AML-193 (cell line): Measurements from ENCODE around the gene PTPN7.
A peak's percentile ranks its signal among the peaks of the same experiment; 100 is the strongest.
"Not testable (repeated sequence)": the region's sequence is repeated elsewhere in the genome, so short reads cannot be mapped to it uniquely, and the experiment has no call there.

Experiments
- DNase-seq, 2 experiments: peaks; one replicate each; lab custom pipeline; 2025; lab: John Stamatoyannopoulos, UW

Gene PTPN7

DNA sequence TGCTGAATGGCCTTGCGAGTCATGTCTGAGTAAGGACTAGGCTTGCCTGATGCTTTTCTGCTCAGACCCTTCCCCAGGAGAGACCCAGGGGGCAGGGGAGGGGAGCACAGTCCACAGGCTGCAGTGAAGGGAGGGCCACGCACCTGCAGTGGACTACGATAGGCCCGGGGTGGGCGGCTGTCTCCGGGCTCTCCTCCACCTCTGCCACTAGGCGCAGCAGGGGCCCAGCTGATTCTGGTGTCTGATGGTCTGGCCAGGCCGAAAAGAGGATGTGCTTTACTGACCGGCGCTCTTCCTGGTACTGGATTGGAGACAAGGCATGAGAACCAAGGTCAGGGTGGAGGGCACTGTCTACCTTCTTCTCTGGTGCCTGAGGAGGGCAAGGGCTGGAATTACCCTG, 8.0 kb downstream of the PTPN7 start:
- DNase-seq = no peak

DNA sequence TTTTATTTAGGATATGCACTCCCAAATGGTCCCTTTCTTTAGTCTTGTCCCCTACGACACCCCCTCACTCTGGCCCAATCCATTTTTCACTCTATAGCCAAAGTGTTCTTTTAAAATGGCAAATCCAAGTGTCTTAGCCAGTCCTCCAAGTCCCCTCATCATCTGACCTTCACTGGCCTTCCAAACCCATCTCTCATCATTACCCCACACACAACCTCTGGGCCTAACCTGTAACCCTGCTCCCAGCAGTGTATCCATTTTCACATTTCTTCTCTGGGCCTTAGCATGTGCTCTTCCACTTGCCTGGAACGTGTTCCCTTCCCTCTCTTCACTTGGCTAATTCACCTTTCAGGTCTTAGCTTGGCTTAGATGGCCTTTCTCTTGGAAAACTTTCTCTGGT, 9.4 kb downstream of the PTPN7 start:
- DNase-seq = no peak

DNA sequence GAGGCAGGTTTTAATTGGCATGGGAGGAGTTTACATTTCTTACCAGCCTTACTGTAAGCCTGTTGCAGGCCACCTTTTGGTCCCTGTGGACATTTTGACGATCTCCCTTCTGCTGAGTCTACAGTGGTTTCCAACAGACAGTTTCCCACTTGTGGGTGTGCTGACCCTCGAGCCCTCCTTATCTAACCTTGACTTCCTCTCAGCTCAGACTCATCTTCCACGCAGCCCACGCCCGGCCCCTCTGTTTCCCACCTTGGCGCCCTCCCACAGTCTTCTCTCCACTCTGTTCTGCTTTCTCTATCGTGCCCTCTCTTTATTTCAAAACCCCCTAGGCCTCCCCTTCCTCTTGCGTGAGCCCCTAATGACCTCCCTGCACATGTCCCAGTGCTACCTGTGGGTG, 9.8 kb downstream of the PTPN7 start:
- DNase-seq = no peak

DNA sequence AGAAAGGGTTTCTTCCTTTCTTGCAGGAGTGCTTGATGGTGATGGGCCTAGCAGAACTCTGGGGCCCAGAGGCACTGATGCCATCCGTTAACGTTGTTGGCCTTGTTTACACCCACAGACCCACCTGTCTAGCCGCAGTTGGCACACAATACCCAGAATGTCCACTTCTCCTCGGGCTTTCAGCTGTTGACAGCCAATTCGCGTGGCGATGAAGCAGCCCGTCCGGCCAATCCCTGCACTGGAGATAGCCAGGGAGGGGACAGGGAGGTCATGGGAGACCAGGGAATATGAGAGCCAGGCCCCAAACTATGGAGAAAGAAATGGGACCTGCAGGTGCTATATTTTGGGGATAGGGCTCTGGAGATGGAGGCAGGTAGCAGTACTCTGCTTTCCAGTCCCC, 10.2 kb downstream of the PTPN7 start:
- no peak for DNase-seq

DNA sequence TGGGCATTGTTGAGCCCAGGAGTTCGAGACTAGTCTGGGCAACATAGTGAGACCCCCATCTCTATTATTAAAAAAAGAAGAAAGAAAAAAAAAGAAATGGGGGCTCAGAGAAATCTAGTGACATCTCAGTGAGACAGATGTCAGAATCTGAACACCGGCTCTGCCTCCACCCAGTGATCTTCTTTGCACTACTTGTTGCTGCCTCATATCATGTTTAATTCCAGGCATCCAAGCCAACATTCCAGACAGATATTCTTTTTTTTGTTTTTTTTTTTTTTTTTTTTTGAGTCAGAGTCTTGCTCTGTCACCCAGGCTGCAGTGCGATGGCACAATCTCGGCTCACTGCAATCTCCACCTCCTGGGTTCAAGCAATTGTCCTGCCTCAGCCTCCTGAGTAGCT, 10.8 kb downstream of the PTPN7 start:
- DNase-seq = no peak

DNA sequence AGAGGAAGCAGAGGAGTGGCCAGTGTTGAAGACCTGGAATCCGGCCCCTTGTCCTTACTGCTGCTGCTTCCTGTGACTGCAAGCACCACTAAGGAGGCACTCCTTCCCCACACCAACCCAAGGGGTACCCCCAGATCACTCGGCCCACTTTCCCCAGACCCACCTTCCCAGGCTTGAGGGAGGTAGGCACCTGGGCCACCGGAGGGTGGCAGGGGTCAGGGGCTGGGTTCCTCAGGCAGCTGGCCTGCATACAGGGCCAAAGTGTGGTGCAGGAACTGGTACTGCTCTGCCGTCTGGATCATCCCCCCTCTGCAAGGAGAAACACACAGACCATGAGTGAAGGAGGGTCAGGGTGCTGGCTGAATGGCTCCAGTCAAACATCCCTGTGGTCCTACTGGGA, 12.0 kb downstream of the PTPN7 start:
- no peak for DNase-seq

DNA sequence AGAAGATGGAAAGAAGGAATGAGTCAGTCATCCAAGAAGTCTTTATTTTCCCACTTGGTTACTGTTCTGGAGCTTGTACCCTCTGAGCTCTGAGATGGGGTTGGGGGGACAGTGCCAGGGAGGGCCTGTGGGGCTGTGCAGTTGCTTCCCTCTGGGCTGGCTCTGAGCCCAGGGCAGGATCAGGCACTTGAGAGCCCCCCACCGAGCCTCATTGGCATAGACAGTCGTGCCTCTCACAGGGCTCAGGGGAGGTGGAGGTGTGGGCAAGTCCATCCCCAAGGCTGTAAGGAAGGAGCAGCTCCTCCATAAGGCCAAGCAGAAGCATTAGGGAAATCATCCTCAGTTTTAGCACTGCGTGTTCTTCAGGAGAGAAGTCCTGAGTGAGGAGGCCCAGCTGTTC, 13.4 kb downstream of the PTPN7 start:
- no peak for DNase-seq

DNA sequence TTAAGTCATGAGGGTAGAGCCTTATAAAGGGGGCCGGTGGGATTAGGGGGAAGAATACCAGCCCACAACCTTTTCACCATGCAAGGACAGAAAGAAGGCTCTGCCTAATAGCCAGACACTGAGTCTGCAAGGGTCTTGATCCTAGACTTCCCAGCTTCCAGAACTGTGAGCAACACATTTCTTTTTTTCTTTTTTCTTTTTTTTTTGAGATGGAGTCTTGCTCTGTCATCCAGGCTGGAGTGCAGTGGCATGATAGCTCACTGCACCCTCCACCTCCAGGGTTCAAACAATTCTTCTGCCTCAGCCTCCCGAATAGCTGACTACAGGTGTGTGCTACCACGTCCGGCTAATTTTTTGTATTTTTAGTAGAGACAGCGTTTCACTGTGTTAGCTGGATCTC, 14.1 kb downstream of the PTPN7 start:
- no peak for DNase-seq

DNA sequence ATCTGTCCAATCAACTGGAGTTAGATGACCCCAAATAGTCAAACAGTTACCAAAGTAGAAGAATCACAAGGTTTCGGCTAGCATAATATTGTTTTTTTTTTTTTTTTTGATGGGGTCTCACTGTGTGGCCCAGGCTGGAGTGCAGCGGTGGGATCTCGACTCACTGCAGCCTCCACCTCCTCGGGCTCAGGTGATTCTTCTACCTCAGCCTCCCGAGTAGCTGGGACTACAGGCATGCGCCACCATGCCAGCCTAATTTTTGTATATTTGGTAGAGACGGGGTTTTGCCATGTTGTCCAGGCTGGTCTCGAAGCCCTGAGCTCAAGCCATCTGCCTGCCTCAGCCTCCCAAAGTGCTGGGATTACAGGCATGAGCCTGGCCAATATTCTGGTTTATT, 14.7 kb downstream of the PTPN7 start:
- DNase-seq = not testable (repeated sequence)

DNA sequence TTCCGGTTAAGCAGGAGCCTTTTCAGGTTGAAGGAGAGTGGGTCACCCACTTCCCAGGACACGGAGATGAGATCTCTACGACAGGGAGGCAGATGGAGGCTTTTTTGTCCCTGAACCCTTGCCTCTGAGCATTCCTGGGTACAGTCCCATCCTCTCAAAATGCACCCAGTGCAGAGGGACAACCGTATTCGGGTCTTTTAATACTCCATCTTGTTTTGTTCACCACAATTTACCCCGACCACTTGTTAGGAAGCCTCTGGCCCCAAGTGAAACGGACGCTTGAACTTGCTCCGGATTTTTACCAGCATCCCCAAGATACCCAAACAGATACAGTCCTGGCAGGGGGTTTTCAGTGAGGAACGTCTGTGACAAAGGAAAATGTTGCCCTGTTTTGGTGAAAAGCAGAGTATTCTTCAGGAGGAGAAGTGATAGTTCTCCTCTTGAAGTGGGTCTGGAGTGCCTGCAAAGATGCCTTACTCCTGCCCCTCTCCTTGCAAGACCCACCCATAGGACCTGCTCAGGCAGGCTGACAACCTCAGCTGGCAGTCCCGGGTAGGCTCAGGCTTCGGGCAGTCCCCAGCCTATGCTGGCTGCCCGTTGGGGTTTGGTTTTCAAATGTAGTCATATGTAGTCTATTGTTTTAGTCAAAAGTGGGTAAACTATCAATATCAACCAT, 15.2 kb downstream of the PTPN7 start:
- no peak for DNase-seq

DNA sequence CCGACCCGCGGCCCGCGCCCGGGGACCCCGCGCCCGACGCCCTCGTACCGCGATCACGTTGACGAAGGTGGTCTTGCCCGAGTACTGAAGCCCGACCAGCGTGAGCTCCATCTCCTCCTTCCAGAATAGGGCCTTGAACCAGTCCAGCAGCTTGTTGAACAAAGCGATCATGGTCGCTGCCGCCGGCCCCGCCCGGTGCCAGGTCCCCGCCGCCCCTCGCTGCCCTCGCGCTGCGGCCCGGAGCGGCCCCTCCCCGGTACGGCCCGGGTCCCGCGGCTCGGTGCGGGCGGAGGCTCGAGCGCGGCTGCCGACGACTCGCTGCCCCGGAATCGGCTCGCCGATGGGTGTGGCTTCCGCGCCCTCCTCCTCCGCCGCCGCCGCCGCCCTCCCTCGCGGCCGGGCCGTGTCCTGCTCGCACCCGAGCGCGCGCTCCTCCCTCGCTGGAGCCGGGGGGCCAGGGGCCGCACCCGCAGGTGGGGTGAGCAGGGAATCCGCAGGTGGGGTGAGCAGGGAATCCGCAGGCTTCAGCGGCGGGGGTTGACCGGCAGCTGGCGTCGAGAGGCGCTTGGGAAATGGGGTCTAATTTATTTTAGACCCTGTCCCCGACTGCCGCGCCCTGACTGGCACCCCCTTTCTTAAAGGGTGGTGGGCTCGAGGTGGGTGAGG, 15.9 kb downstream of the PTPN7 start, which contains the start of gene ARL8A:
Gene ARL8A, minus strand, starts transcription at position 336 of the 666 bp plus-strand sequence. Its CDS starts 165 bp downstream, at position 171.
- peak in 1 of 2 experiments; percentile 16 for DNase-seq

DNA sequence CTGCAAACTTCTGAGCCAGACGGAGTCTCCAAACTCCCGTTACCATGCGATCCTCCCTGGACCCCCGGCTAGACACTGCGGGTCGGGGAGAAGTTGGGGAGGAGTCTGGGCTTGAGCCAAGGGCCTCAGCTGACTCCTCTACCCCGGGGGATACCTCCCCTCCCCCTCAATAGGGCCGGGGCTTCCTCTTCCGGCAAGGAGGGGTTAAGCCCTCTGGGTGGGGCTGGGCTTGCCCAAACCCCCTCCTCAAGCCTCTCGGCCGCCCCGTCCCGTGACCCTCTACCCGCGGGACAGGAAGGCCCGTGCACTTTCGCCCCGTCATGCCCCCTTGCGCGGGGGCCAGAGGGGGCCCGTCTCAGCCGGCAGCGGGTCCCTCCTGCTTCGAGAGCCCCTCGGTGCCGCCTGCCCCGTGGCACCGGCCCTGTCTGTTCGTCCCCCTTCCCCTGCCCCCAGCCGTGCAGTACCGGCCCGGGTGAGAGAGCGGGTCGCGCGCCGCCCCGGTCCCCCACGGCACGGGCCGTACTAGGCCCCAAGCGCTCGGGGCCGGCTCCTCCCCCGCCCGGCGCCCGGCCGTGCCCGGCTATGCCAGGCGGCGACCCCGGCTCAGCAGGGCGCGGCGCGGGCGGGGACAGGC, 16.5 kb downstream of the PTPN7 start:
- no peak for DNase-seq

DNA sequence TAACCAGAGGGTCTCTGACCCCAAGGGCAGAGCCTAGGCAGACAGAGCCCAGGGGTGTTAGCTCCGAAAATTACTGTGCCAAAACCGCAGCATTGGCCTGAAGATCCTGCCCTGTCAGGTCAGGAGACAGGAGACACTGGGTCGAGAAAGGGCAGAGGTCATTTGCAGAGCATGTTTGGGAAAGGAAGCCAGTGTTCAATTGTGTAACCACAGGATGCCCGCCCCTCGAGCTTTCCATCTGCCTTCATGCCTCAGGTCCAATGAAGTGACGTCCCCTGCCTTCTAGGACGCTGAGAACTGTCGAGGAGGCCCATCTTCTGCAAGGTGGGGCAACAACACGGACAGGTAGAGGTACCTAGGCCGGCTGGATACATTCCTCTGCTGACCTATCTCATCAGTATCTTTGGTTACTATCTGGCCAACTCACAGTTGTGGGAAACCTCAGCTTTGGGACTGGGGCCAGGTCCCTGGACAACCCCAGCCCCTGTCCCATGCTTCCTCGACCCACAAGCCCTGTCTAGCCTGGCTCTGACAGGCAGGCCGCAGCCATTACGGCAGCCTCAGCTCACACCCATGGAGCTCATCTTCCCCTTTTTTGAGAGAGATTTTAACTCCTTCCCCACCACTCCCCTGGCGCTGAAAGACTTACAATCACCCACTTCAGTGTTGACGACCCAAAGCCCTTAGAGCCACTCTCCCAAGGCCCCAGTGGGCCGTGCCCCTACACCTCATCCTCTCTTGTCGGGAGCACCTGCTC, 17.2 kb downstream of the PTPN7 start:
- DNase-seq = peak; percentile 60 to 61

DNA sequence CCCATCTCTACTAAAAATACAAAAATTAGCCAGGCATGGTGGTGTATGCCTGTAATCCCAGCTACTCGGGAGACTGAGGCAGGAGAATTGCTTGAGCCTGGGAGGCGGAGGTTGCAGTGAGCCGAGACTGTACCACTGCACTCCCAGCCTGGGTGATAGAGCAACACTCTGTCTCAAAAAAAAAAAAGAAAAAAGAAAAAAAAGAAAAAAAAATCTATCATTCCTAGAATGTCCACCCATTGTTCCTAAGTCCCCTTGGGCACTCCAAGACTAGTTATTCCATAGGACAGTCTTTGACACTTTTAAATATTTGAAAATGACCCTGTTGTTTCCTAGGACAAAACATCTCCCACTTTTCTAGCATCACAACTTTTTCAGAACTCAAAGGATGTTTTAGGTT, 18.9 kb downstream of the PTPN7 start:
- not testable (repeated sequence) for DNase-seq

DNA sequence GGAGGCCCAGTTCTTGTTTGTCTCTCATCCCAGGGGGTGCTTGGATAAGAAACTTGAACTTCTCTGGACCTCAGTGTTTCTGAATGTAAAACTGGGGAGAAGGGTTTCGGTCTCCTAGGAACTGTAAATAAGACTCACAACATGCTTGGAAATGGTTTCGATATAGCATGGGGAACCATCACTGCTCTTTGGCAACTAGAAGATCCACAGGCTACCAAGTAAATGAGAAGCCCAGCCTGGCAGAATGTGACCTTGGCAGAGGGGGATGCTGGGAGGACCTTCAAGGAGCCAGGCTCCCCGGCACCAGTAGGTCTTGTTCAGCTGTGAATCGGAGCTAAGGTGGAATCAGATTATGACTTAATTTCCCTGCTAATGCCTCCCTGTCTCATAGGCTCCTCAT, 19.6 kb downstream of the PTPN7 start:
- no peak for DNase-seq

DNA sequence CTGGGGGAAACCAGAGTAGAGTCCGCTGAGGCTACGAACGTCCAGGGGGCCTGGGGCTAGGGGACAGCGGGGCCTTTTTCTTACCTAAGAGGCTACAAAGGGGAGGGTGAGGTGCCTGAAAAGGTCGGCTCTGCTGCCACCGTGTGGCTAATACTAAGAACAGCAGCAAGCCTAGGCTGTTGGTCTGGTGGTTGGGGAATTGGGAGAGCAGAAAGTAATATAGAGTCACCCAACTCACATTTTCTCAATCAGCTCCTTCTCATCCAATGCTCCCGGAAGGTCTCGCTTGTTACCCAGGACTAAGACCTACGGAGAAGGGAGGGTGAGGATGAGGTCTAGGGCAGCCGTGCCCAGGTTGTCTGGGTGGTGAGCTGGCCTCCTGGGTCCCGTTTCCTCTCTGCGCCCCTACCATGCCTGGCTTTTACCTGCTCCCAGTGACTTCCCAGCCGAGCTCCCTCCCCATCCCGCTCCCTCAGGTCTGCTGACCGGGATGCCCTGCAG, 25.1 kb downstream of the PTPN7 start:
- DNase-seq = peak; percentile 46 to 56

DNA sequence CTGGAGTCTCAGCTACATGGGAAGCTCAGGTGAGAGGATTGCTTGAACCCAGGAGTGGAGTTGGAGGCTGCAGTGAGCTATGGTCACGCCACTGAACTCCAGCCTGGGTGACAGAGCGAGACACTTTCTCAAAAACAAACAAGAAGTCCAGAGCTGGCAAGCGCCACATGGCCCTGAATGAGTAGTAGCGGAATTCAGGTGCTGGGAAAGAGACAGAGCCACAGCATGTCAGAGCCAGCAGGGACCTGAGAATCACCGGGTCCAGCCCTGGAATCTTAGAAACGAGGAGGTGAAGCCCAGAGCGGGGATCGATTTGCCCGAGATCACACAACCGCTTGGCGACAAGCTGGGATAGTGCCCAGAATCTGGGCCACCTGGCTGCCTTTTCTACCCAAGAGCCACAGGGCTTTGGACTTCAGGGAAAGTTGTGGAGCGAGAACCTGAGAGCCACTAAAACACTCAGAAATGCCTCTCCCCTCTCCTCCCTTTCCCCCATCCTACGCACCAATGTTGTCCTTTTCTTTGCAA, 25.7 kb downstream of the PTPN7 start:
- no peak for DNase-seq

DNA sequence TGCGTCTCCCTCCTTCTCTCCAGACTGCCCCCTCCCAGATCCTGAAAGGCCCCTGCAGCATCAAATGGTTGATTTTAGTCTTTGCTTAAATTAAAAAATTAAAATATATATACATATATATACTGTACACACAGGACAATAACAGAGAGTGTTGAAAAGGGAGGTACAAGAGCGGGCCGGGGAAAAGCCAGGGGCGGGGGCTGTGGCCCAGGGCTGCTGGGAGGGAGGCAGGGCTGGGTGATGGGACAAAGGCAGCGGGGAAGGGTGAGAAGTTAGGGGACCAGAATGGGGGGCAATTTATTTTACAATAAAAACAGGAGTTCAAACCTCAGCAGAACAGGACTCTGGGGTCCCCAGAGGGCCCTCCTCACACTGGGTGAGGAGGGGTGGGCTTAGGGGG, 26.4 kb downstream of the PTPN7 start:
- no peak for DNase-seq

DNA sequence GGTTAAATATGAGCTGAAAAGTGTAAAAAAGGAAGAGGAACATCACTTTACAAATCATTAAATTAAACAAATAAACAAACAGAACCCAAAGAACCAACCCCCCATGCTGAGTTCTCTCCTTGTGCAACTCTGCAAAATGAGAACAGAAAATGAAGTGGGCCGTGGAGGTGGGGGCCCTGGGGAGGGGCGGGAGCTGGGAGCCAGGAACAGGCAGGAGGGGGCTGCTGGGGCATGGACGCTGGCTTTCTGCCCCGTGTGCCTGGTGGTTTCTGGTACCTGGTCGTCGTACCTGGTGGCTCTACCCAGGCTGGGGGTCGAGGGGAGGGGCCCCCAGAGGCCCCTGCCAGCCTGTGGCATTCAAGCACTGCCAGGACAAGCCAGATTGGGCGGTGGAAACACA, 26.9 kb downstream of the PTPN7 start:
- DNase-seq = no peak

DNA sequence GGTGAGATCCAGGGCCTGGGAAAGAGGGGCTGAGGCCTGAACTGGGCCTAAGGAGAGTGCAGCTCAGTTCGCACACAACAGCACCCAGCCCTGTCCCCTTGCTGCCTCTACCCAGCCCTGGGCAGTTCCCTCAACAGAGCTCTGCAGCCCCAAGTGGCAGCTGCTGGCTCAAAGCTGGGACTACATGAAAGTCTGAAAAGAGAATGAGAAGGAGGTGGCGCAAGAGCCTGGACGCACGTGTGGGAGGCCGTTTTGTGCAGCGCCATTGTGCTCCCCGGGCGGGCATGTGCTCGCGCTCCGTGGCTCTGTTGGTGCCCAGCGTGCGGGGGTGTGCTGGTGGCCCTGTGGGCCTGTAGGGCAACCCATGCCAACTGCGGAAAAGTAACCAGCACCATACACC, 27.4 kb downstream of the PTPN7 start:
- no peak for DNase-seq

DNA sequence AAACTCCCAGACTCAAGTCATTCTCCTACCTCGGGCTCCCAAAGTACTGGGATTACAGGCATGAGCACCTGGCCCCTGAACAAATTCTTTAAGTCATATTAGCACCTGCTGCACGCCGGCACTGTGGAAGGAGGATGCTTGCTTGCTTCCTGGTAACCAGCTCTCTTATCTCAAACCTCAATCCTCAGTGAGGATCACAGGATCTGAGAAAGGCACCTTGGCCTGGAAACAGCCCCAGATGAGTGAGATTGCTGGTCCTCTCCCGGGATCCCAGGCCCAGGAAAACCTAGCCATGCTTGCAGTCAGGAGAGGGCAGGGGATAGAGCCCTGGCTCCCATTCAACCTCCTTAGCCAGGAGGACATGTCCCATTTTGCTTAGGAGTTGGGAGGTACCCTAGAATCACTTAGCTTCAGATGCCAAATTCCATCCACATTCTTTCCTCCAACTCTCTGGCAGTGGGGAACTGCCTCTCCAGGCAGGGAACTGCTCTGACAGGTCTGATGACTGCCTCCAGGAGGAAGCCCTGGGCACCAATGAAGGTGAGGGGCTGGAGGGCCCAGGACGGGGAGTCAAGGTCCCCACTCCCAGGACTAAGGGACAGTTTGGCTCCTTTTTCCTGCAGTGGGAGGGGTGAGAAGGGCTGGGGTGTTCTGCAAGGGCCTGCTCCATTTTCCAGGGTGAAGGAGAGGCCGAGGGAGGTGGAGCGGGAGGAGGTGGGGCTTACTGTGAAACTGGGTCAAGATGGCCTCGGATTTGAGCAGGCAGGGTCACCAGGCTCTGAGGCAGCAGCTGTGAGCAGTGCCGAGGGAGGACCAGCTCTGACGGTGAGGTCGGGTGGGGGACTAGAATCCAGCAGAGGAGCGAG, 28.2 kb downstream of the PTPN7 start:
- DNase-seq = no peak
